ENCODE data around the gene PTPRN2.
"Not testable (repeated sequence)": the region's sequence is repeated elsewhere in the genome, so short reads cannot be mapped to it uniquely, and the experiment has no call there.

- TF ChIP-seq CTCF (conservative IDR thresholded peaks at IDR 0.05; ENCODE audit: low read length); EZH2phosphoT487 (IDR thresholded peaks at IDR 0.05; ENCODE audit: borderline replicate concordance, low read depth, low read length): not testable (repeated sequence)
Observed at GRCh38 chr7:158457586-158457985, 130.0 kb downstream of the PTPRN2 start.

Data from OCI-LY7 (cell line).